OCI-M2 (cell line): Measurements from ENCODE around the gene OR10AD1.
A peak's percentile ranks its signal among the peaks of the same experiment; 100 is the strongest.

Experiments used
- DNase-seq: peaks from one replicate; lab custom pipeline; 2025; ENCODE audit not compliant: unreplicated experiment; lab: John Stamatoyannopoulos, UW

Gene OR10AD1

GRCh38 chr12:48192861-48193260 is 10.2 kb downstream of the OR10AD1 start:
- no peak for DNase-seq

GRCh38 chr12:48191096-48191495 is 12.0 kb downstream of the OR10AD1 start:
- no peak for DNase-seq

GRCh38 chr12:48189331-48190125 is 13.6 kb downstream of the OR10AD1 start:
- DNase-seq, result peak; percentile 60

- DNase-seq, result no peak
Observed at GRCh38 chr12:48187916-48188695, 15.0 kb downstream of the OR10AD1 start.

- DNase-seq, result no peak
Observed at GRCh38 chr12:48185181-48185919, 17.7 kb downstream of the OR10AD1 start.

- no peak for DNase-seq
Observed at GRCh38 chr12:48184549-48184922, 18.6 kb downstream of the OR10AD1 start.

- no peak for DNase-seq
Observed at GRCh38 chr12:48183876-48184548, 19.1 kb downstream of the OR10AD1 start.

- no peak for DNase-seq
Observed at GRCh38 chr12:48183091-48183875, 19.8 kb downstream of the OR10AD1 start, which contains the start of gene CCDC184. TSS of gene CCDC184 (plus strand) at chr12:48183644. CDS start at chr12:48184123, 479 bp downstream.

GRCh38 chr12:48182631-48183030 is 20.5 kb downstream of the OR10AD1 start:
- no peak for DNase-seq

GRCh38 chr12:48180857-48181495 is 22.1 kb downstream of the OR10AD1 start:
- no peak for DNase-seq

GRCh38 chr12:48180424-48180823 is 22.7 kb downstream of the OR10AD1 start:
- DNase-seq, result no peak

GRCh38 chr12:48179466-48179865 is 23.6 kb downstream of the OR10AD1 start:
- no peak for DNase-seq

GRCh38 chr12:48177982-48178381 is 25.1 kb downstream of the OR10AD1 start:
- DNase-seq, result no peak

GRCh38 chr12:48176417-48176751 is 26.7 kb downstream of the OR10AD1 start:
- no peak for DNase-seq

GRCh38 chr12:48175613-48176416 is 27.3 kb downstream of the OR10AD1 start:
- DNase-seq, result no peak

- DNase-seq, result no peak
Observed at GRCh38 chr12:48169011-48169410, 34.1 kb downstream of the OR10AD1 start.

GRCh38 chr12:48165089-48165981 is 37.8 kb downstream of the OR10AD1 start:
- no peak for DNase-seq

- DNase-seq, result no peak
Observed at GRCh38 chr12:48164451-48164850, 38.6 kb downstream of the OR10AD1 start.
